ENCODE data around the gene ATF2.

GRCh38 chr2:175143191-175143590, 24.8 kb downstream of the ATF2 start:
- TF ChIP-seq EZH2 (IDR thresholded peaks at IDR 0.05; ENCODE audit: borderline replicate concordance) (no peak), EZH2phosphoT487 (IDR thresholded peaks at IDR 0.05; ENCODE audit: low read depth, severe bottlenecking, unreplicated experiment) (no peak)
- TF ChIP-seq, protein P1, sequence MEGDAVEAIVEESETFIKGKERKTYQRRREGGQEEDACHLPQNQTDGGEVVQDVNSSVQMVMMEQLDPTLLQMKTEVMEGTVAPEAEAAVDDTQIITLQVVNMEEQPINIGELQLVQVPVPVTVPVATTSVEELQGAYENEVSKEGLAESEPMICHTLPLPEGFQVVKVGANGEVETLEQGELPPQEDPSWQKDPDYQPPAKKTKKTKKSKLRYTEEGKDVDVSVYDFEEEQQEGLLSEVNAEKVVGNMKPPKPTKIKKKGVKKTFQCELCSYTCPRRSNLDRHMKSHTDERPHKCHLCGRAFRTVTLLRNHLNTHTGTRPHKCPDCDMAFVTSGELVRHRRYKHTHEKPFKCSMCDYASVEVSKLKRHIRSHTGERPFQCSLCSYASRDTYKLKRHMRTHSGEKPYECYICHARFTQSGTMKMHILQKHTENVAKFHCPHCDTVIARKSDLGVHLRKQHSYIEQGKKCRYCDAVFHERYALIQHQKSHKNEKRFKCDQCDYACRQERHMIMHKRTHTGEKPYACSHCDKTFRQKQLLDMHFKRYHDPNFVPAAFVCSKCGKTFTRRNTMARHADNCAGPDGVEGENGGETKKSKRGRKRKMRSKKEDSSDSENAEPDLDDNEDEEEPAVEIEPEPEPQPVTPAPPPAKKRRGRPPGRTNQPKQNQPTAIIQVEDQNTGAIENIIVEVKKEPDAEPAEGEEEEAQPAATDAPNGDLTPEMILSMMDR (IDR thresholded peaks at IDR 0.05; ENCODE audit: poor library complexity), result no peak
